ENCODE results near the gene CCNDBP1. TPM values are rescaled to one million over a fixed set of nuclear protein-coding genes. Genes with fewer than 3 reads are reported as not detected.

The CCNDBP1 gene
- total RNA-seq, 1 experiment from 2014 or later: 34.1 TPM

DNA sequence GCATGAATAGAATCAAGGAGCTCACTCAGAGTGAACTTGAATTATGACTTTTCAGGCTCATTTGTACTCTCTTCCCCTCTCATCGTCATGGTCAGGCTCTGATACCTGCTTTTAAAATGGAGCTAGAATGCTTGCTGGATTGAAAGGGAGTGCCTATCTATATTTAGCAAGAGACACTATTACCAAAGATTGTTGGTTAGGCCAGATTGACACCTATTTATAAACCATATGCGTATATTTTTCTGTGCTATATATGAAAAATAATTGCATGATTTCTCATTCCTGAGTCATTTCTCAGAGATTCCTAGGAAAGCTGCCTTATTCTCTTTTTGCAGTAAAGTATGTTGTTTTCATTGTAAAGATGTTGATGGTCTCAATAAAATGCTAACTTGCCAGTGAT is 9.6 kb downstream of the CCNDBP1 start:
- no peak overlapping the region for H2BK20ac ChIP-seq (ENCODE audit: low read depth, low read length, poor library complexity, severe bottlenecking)
- no peaks in the 10 kb centered on the region for H3K4me1 ChIP-seq (ENCODE audit: insufficient read depth, low read length)
- H3K56ac ChIP-seq (ENCODE audit: insufficient read length, low read depth, low read length): no peak overlapping the region
- no CpG with 5 or more reads among the region's 2 CpGs for WGBS (ENCODE audit: extremely low coverage, insufficient read length, low lambda C conversion rate)
- no peak overlapping the region for H2AK5ac ChIP-seq (ENCODE audit: insufficient read length, low read length)
- H3K4ac ChIP-seq (ENCODE audit: low read depth, low read length): no peak overlapping the region
- H3K23me2 ChIP-seq (ENCODE audit: insufficient read length, low read depth, low read length, poor library complexity, severe bottlenecking): no peaks in the 10 kb centered on the region
- H3K9ac ChIP-seq (ENCODE audit: extremely low read depth, insufficient read length, low read length): no peak overlapping the region
- H3K23ac ChIP-seq (ENCODE audit: insufficient read length, low read depth, low read length): no peak overlapping the region
- no peak overlapping the region for H3K18ac ChIP-seq (ENCODE audit: insufficient read length, low read depth, low read length)
- no peaks in the 10 kb centered on the region for H3K79me1 ChIP-seq (ENCODE audit: insufficient read depth, low read depth, low read length, poor library complexity, severe bottlenecking)
- H3K4me3 Mint-ChIP-seq: no peak overlapping the region
- H4K5ac ChIP-seq (ENCODE audit: insufficient read length, low read depth, low read length): no peak overlapping the region
- no peaks in the 10 kb centered on the region; the same call in 1 of the 2 replicates for H3K27me3 Mint-ChIP-seq (ENCODE audit: low read depth)
- TF ChIP-seq, protein P1, sequence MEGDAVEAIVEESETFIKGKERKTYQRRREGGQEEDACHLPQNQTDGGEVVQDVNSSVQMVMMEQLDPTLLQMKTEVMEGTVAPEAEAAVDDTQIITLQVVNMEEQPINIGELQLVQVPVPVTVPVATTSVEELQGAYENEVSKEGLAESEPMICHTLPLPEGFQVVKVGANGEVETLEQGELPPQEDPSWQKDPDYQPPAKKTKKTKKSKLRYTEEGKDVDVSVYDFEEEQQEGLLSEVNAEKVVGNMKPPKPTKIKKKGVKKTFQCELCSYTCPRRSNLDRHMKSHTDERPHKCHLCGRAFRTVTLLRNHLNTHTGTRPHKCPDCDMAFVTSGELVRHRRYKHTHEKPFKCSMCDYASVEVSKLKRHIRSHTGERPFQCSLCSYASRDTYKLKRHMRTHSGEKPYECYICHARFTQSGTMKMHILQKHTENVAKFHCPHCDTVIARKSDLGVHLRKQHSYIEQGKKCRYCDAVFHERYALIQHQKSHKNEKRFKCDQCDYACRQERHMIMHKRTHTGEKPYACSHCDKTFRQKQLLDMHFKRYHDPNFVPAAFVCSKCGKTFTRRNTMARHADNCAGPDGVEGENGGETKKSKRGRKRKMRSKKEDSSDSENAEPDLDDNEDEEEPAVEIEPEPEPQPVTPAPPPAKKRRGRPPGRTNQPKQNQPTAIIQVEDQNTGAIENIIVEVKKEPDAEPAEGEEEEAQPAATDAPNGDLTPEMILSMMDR (conservative IDR thresholded peaks at IDR 0.05): no peak
- no peak overlapping the region for H2BK120ac ChIP-seq (ENCODE audit: low read depth, low read length, poor library complexity, severe bottlenecking)
- no peak overlapping the region for H3K4me2 ChIP-seq (ENCODE audit: insufficient read depth, insufficient read length, low read length)
- no peaks in the 10 kb centered on the region for H3K9me3 ChIP-seq (ENCODE audit: control insufficient read depth, low read depth, low read length)
- no peak for DNase-seq
- H4K8ac ChIP-seq (replicated peaks; ENCODE audit: insufficient read length, low read depth, low read length): no peak overlapping the region
- H3K79me2 ChIP-seq (ENCODE audit: insufficient read depth, low read length): no peaks in the 10 kb centered on the region
- H3K9me3 Mint-ChIP-seq: peaks cover 7 to 11% of the 10 kb centered on the region in 2 experiments; a peak in 4 of 5 replicates
- H2BK12ac ChIP-seq (ENCODE audit: insufficient read length, low read depth, low read length): no peak overlapping the region
- no peak overlapping the region for H3K14ac ChIP-seq (ENCODE audit: insufficient read depth, low read length)
- H3K27me3 ChIP-seq (ENCODE audit: insufficient read depth, low read length): no peaks in the 10 kb centered on the region
- no peak overlapping the region for H3T11ph ChIP-seq (ENCODE audit: low read length)
- H3K4me1 Mint-ChIP-seq: no peaks in the 10 kb centered on the region
- H3K27ac Mint-ChIP-seq: no peak overlapping the region
- no peak overlapping the region for H2AFZ ChIP-seq (ENCODE audit: low read length)
- H4K91ac ChIP-seq (ENCODE audit: insufficient read length, low read depth, low read length): no peak overlapping the region
- H3K36me3 Mint-ChIP-seq (ENCODE audit: insufficient read depth in 1 of 3, low read depth in 3 of 3): peaks cover 4 to 67% (median 37%) of the 10 kb centered on the region in 3 experiments; a peak in 5 of 7 replicates
- H4K20me1 ChIP-seq (ENCODE audit: control insufficient read depth, insufficient read depth, insufficient read length): no peaks in the 10 kb centered on the region
- no peak overlapping the region for H2BK15ac ChIP-seq (ENCODE audit: low read depth, low read length)
- H2BK5ac ChIP-seq (ENCODE audit: insufficient read length, low read length): no peak overlapping the region
- no peak overlapping the region for H3K27ac ChIP-seq (ENCODE audit: insufficient read length, low read depth, low read length)
